Stimulated activated CD4-positive, alpha-beta T cell treated with anti-CD3 and anti-CD28 coated beads, Interleukin-15, amount 100 ng/mL, for 24 hours (primary cell): ENCODE measurements around the gene HSD17B12.

ENCODE experiments used
- DNase-seq: peaks from one replicate; pipeline ENCODE4 v3.0.0-alpha.2; 2020

HSD17B12 gene

GRCh38 chr11:43689167-43689566 is 8.6 kb downstream of the HSD17B12 start:
- DNase-seq, result no peak

DNA sequence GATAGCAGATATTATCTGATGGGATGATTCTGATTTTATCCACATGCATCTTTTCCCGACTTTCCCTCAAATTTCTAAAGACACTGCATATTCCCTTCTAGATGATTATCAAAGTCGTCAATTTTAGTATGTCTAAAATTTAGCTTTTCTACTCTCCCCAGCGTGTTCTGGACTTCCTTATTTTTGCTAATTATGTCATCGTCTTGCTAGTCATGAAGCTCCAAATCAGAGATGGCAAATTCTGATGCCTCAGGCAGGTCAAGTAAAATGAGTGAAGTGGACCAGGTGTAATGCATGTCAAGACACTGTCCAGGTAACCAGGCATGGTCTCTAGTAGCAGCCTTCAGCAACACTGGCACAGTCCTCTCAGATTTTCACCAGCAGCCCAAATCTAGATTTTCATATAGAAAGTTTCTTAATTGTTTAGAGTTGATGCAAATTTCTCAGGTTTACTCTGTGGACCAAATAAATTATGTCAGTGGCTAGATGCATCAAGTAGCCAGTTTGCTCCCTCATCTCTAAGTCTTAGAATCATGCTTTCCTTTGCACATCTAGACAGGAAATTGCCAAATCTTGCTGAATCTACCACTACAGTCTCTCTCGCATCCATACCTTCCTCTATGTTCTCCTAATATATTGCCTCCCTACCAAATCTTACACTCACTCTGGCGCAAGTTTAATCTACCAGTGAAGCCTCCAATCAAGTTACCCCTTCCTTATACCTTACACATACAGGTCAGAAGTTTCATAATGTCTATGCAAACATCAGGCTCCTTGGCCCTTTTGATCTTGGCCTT is 10.6 kb downstream of the HSD17B12 start:
- DNase-seq, result no peak

GRCh38 chr11:43691806-43692205 is 11.3 kb downstream of the HSD17B12 start:
- no peak for DNase-seq

GRCh38 chr11:43693069-43693468 is 12.5 kb downstream of the HSD17B12 start:
- DNase-seq, result no peak

- no peak for DNase-seq
Observed at GRCh38 chr11:43693731-43694130, 13.2 kb downstream of the HSD17B12 start.

DNA sequence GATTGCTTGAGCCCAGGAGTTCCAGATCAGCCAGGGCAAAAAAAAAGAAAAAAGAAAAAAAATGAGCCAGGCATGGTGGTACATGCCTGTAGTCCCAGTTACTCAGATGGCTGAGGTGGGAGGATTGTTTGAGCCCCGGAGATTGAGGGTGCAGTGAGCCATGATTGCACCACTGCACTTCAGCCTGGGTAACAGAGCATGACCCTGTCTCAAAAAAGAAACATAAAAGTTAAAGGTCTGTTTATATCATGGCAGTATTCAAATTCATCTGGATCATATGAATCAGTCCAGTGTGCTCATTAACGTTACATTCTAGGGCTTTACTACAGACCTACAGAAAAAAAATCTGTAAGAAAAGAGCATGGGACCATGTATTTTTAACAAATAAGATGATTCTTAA is 13.9 kb downstream of the HSD17B12 start:
- no peak for DNase-seq

GRCh38 chr11:43697679-43698078 is 17.1 kb downstream of the HSD17B12 start:
- no peak for DNase-seq

DNA sequence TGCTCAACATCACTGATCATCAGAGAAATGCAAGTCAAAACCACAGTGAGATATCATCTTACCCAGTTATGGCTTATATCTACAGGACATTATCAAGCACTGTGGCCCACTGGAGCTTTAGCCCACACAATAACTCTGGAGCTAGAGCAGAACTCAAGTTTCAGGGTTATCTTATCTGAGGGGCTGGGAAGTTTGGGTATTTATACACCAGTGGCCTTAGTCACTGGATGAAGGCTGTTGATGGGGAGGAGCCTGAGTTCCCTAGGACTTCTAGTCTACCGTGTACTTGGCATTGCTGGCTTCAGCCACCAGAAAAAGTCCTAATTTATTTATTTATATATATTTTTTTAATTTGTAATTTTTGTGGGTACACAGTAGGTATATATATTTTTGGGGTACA is 19.3 kb downstream of the HSD17B12 start:
- DNase-seq, result no peak

- DNase-seq, result no peak
Observed at GRCh38 chr11:43706631-43707030, 26.1 kb downstream of the HSD17B12 start.

DNA sequence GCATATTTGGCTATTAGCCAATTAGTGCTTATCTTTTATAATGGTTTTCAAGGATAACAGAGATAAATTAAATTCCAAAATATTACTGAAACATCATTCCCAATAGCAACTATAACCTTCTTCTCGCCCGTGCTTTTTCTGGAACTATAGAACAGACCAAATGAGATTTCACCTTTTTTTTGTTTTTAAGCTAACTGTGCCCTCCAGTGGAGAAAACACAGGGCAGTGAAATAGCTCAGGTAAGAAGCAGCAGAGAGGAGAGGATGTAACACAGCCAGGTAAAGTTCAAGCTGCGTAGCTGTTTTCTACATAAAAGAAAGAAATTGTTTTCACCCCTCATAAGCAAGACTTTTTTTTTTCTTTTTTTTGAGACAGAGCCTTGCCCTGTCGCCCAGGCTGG is 28.2 kb downstream of the HSD17B12 start:
- no peak for DNase-seq

GRCh38 chr11:43709689-43710088 is 29.2 kb downstream of the HSD17B12 start:
- no peak for DNase-seq

- DNase-seq, result no peak
Observed at GRCh38 chr11:43712676-43713075, 32.1 kb downstream of the HSD17B12 start.

GRCh38 chr11:43718373-43718772 is 37.8 kb downstream of the HSD17B12 start:
- DNase-seq, result no peak

DNA sequence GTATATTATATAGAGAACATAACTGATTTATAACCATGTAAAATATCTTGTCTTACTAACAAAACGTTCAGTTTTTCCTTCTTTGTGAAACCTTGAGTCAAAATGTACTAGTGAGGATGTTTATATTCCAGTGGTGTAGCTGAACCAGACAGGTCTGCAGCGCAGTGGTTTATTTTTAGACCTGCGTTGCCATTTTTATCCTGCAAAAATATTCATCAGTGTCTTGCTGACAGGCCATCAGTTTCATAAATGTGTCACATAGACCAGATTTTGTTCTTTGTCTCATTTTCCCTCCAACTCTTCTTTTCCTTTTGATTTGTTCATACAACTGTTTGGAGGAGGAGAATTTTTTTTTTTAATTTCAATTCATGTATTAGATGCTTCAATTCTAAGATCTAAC is 43.1 kb downstream of the HSD17B12 start:
- no peak for DNase-seq

GRCh38 chr11:43732225-43732624 is 51.7 kb downstream of the HSD17B12 start:
- no peak for DNase-seq

DNA sequence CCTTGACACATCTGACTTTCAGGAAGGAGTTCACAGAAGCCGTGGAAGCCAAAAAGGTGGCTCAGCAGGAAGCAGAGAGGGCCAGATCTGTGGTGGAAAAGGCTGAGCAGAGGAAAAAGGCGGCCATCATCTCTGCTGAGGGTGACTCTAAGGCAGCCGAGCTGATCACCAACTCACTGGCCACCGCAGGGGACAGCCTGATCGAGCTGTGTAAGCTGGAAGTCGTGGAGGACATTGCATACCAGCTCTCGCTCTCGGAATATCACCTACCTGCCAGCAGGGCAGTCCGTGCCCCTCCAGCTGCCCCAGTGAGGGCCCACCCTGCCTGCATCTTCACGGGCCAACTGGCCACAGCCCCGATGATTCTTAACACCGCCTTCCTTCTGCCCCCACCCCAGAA is 53.7 kb downstream of the HSD17B12 start:
- DNase-seq, result no peak

DNA sequence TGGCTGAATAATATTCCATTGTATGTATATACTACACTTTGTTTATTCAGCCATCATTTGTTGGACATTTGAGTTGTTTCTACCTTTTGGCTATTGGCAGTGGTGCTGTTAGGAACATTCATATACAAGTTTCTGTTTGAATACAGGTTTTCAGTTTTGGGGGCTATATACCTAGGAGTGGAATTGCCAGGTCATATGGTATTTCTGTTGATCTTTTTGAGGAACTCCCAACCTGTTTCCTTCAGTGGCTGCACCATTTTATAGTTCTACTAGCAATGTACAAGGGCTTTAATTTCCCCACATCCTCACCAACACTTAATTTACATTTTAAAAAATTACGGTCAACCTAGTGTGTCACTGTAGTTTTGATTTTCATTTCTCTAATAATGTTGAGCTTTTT is 54.6 kb downstream of the HSD17B12 start:
- no peak for DNase-seq

- no peak for DNase-seq
Observed at GRCh38 chr11:43735961-43736360, 55.4 kb downstream of the HSD17B12 start.

DNA sequence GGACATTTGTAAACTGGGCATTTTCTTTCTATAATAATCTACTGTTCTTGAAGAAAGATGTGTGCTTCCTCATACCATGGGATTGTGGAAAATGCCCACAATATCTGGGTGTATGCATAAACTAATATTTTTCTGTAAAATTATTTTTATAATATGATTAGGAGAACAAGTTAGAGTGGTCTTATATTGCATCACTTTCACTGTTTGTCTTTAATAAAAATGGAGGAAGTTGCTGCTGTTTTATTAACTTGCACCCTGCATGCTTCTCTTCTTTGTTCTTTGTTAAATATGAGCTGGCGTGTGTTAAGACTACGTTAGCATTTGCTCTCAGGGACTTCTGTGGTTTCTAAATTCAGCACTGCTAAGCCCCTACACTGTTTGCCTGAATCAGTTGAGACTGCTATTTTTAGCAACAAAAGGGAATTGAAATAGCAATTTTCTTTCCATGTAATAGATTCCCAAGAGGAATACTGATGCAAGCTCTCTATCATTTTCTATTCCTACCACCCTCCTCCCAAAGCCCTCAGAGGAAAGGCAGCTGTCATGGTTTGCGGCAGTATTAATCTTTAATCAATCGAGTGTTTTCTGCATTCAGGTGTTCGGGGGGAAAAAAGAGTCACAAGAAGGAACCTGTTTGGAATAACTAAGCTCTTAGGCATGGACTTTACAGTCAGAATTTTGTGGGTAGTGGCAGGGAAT is 56.1 kb downstream of the HSD17B12 start:
- no peak for DNase-seq

DNA sequence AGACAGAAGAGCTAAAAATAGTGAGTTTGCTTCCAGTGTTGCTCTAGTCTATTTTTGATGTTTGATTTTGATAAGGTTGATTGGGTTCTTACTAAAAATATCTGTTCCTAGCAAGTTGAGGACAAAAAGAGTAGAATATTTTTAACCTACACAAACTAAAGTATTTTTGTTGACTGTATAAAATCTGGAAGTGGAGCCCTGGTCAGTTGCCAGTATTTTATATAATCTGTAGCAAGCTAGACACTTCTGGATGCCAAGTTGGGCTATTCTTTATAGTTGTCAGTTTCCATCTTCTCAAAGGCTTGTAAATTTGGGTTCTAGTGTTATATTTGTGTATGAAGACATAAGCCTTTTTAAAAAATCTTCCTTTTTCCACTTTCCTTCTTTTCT is 56.7 kb downstream of the HSD17B12 start:
- DNase-seq, result no peak

DNA sequence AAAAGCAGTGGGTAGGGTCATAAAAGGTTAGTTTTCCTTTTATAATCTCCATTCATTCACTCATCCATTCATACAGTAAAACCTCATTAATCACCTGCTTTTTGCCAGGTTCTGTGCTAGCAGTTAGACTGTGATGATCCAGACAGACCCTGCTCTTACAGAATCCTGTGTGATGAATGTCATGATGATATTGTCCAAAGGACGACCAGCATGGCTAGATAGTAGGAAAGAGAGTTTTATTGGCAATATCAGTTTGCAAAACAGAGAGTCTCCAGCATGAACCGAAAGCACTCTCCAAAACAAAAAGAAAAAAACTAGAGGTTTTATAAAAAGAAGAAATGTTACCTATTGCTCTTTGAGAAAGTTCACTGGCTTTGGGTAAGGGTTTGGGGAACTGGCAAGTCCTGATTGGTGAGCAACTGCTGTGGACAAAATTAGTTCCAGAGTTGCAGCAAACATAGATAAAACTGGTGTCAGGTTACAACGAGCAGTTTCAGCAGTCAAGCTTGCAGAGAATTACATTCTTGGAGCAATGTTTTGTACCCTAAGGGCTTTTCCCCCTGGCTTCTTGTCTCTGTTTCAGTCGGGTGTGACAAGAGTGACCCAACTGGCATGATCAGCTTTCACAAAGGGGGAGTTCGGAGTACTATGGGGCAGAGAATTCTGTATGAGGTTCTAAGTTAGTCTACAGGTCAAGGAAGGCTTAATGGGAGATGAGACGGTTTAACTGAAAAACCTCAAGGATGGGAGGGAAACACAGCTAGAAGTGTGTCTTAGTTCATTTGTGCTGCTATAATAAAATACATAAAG is 58.3 kb downstream of the HSD17B12 start:
- DNase-seq, result no peak

GRCh38 chr11:43746670-43747069 is 66.1 kb downstream of the HSD17B12 start:
- no peak for DNase-seq

DNA sequence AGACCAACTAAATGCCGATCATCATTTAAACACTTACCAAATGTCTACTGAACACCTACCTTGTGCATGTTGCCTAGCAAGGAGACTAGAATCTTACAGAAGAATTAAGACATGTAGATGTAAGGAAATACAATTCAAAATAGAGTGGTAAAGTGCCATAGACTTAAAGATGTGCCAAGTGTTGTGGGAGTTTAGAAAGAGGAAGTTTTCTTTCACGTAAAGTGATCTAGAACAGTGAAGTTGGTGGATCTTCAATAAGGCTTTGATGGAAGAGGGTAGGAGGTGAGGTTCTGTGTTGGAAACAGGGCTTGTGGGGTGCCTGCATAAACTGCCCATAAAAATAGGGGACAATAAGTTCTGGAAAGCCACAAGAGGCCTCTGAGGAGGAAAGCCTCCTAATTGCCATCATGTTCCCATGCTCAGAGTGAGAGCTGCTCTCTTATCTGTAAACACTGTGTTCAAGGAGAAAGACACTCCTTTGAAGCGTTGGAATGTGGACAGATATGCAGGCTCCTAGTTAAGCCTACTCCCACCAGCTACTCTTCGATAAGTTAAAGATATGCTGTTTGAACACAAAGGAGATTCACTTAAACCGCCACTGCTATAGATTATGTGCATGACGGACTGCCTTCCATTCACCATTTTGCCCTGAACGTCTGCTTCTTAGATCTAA is 66.7 kb downstream of the HSD17B12 start:
- no peak for DNase-seq
